ENCODE data around the gene FBN3. TPM values are rescaled to one million over a fixed set of nuclear protein-coding genes. Genes with fewer than 3 reads are reported as not detected.

FBN3 gene
- total RNA-seq, 4 donors from 2014 or later = 0.15 TPM; not detected in 3

GRCh38 chr19:8081569-8082550, 67.5 kb downstream of the FBN3 start:
- no peak for TF ChIP-seq CTCF (IDR thresholded peaks at IDR 0.05 in 4 of 5, conservative IDR thresholded peaks at IDR 0.05 in 1 of 5)
- no peak for TF ChIP-seq POLR2A (IDR thresholded peaks at IDR 0.05)
- DNase-seq = no peak
- intact Hi-C loops (cut with DNase I; ENCODE audit: low total_unique reads) = no loop called here

GRCh38 chr19:8080832-8081231, 68.6 kb downstream of the FBN3 start:
- H3K4me1 ChIP-seq = no peaks in the 10 kb centered on the region
- in situ Hi-C loops (cut with MboI; ENCODE audit: low sequenced_read_pairs in 4 of 4) (no loop called here), intact Hi-C loops (cut with DNase I; ENCODE audit: low total_unique reads) (no loop called here)
- no peak overlapping the region for H3K27ac ChIP-seq
- no peaks in the 10 kb centered on the region for H3K9me3 ChIP-seq
- ATAC-seq = no peak
- no peak overlapping the region for H3K4me3 ChIP-seq
- DNase-seq = no peak
- no peaks in the 10 kb centered on the region for H3K27me3 ChIP-seq
- TF ChIP-seq CTCF (IDR thresholded peaks at IDR 0.05 in 4 of 5, conservative IDR thresholded peaks at IDR 0.05 in 1 of 5) (no peak), POLR2A (IDR thresholded peaks at IDR 0.05) (no peak)
- no peaks in the 10 kb centered on the region for H3K36me3 ChIP-seq

More at GRCh38 chr19:8081569-8082550, 67.5 kb downstream of the FBN3 start:
- H3K4me3 ChIP-seq = no peak overlapping the region
- no peaks in the 10 kb centered on the region for H3K9me3 ChIP-seq
- H3K27ac ChIP-seq = no peak overlapping the region
- ATAC-seq = no peak
- H3K27me3 ChIP-seq = no peaks in the 10 kb centered on the region
- no peaks in the 10 kb centered on the region for H3K4me1 ChIP-seq
- in situ Hi-C loops (cut with MboI; ENCODE audit: low sequenced_read_pairs in 4 of 4) = no loop called here
- no peaks in the 10 kb centered on the region for H3K36me3 ChIP-seq

GRCh38 chr19:8079988-8080387, 69.4 kb downstream of the FBN3 start:
- no peak overlapping the region for H3K27ac ChIP-seq
- no peak for ATAC-seq
- DNase-seq = no peak
- in situ Hi-C loops (cut with MboI; ENCODE audit: low sequenced_read_pairs in 4 of 4) = no loop called here
- H3K9me3 ChIP-seq = no peaks in the 10 kb centered on the region
- no peaks in the 10 kb centered on the region for H3K36me3 ChIP-seq
- intact Hi-C loops (cut with DNase I; ENCODE audit: low total_unique reads) = no loop called here
- H3K27me3 ChIP-seq = no peaks in the 10 kb centered on the region
- TF ChIP-seq CTCF (IDR thresholded peaks at IDR 0.05 in 4 of 5, conservative IDR thresholded peaks at IDR 0.05 in 1 of 5) (no peak), POLR2A (IDR thresholded peaks at IDR 0.05) (no peak)
- no peak overlapping the region for H3K4me3 ChIP-seq
- H3K4me1 ChIP-seq = no peaks in the 10 kb centered on the region

GRCh38 chr19:8075158-8076074, 74.0 kb downstream of the FBN3 start:
- Histone ChIP-seq H3K9me3 (no peaks in the 10 kb centered on the region), H3K4me1 (no peaks in the 10 kb centered on the region), H3K36me3 (no peaks in the 10 kb centered on the region), H3K27ac (no peak overlapping the region), H3K27me3 (no peaks in the 10 kb centered on the region), H3K4me3 (no peak overlapping the region)
- TF ChIP-seq CTCF (IDR thresholded peaks at IDR 0.05 in 4 of 5, conservative IDR thresholded peaks at IDR 0.05 in 1 of 5) (no peak), POLR2A (IDR thresholded peaks at IDR 0.05) (no peak)
- in situ Hi-C loops (cut with MboI; ENCODE audit: low sequenced_read_pairs in 4 of 4) (no loop called here), intact Hi-C loops (cut with DNase I; ENCODE audit: low total_unique reads) (no loop called here)
- DNase-seq (no peak), ATAC-seq (no peak)

All from gastrocnemius medialis (tissue), 4 donors.